Measurements from ENCODE around the gene LRRC32. TPM values are rescaled to one million over a fixed set of nuclear protein-coding genes. Genes with fewer than 3 reads are reported as not detected.
A peak's percentile ranks its signal among the peaks of the same experiment; 100 is the strongest.

LRRC32 gene
- total and polyA plus RNA-seq, 4 experiments from 2014 or later, result 0.38 to 0.56 (median 0.53) TPM; not detected in 1

- ChIA-PET POLR2A (ENCODE audit: partially characterized antibody) (no interaction called here), CTCF (ENCODE audit: partially characterized antibody) (no interaction called here)
- Mint-ChIP-seq H3K4me3 (no peak overlapping the region), H3K27ac (peak overlapping the region in 1 of 7 donors; percentile 5), H3K36me3 (no peaks in the 10 kb centered on the region), H3K27me3 (peaks cover 5 to 14% of the 10 kb centered on the region in 2 donors), H3K9me3 (no peaks in the 10 kb centered on the region), H3K4me1 (peaks cover 0 to 4% (median 0%) of the 10 kb centered on the region in 4 donors)
- intact Hi-C loops (cut with micrococcal nuclease), result no loop called here
- no peak for DNase-seq
- Histone ChIP-seq H3K9me3 (ENCODE audit: control insufficient read depth in 1 of 2, low read length in 2 of 2) (no peaks in the 10 kb centered on the region), H3K36me3 (ENCODE audit: insufficient read depth, low read length) (no peaks in the 10 kb centered on the region), H3K27ac (ENCODE audit: low read depth, low read length) (no peak overlapping the region), H3K27me3 (ENCODE audit: insufficient read depth, low read length) (no peaks in the 10 kb centered on the region), H3K4me3 (ENCODE audit: low read length in 2 of 2) (no peak overlapping the region), H3K4me1 (ENCODE audit: insufficient read depth, low read length) (no peaks in the 10 kb centered on the region)
Measured at GRCh38 chr11:76692956-76693355, 22.4 kb upstream of the LRRC32 start.

GRCh38 chr11:76691655-76692054, 21.1 kb upstream of the LRRC32 start:
- H3K27ac Mint-ChIP-seq, result peak overlapping the region in 1 of 7 donors; percentile 75
- POLR2A ChIA-PET (ENCODE audit: partially characterized antibody), result no interaction called here
- H3K4me1 Mint-ChIP-seq, result peaks cover 0 to 7% (median 2%) of the 10 kb centered on the region in 4 donors
- intact Hi-C loops (cut with micrococcal nuclease), result no loop called here
- Histone ChIP-seq H3K4me1 (ENCODE audit: insufficient read depth, low read length) (peaks cover 4% of the 10 kb centered on the region), H3K9me3 (ENCODE audit: control insufficient read depth in 1 of 2, low read length in 2 of 2) (no peaks in the 10 kb centered on the region), H3K36me3 (ENCODE audit: insufficient read depth, low read length) (no peaks in the 10 kb centered on the region), H3K27ac (ENCODE audit: low read depth, low read length) (no peak overlapping the region), H3K4me3 (ENCODE audit: low read length in 2 of 2) (no peak overlapping the region), H3K27me3 (ENCODE audit: insufficient read depth, low read length) (no peaks in the 10 kb centered on the region)
- no peak overlapping the region for H3K4me3 Mint-ChIP-seq
- H3K9me3 Mint-ChIP-seq, result no peaks in the 10 kb centered on the region
- CTCF ChIA-PET (ENCODE audit: partially characterized antibody), result interaction anchor here (0.9 kb wide), 1 partner anchor 30 kb away, joined by 4 read pairs; no protein-coding TSS in a partner anchor
- H3K36me3 Mint-ChIP-seq, result no peaks in the 10 kb centered on the region
- no peak for DNase-seq
- H3K27me3 Mint-ChIP-seq, result peaks cover 5 to 14% of the 10 kb centered on the region in 2 donors

GRCh38 chr11:76690736-76691135, 20.2 kb upstream of the LRRC32 start:
- intact Hi-C loops (cut with micrococcal nuclease), result no loop called here
- no peak overlapping the region for H3K4me3 Mint-ChIP-seq
- peaks cover 9% of the 10 kb centered on the region for H3K4me1 ChIP-seq (ENCODE audit: insufficient read depth, low read length)
- DNase-seq, result no peak
- no peaks in the 10 kb centered on the region for H3K36me3 Mint-ChIP-seq
- ChIA-PET POLR2A (ENCODE audit: partially characterized antibody) (no interaction called here), CTCF (ENCODE audit: partially characterized antibody) (interaction anchor here (1.0 kb wide), 1 partner anchor 10 kb away, joined by 3 read pairs; no protein-coding TSS in a partner anchor)
- H3K27ac ChIP-seq (ENCODE audit: low read depth, low read length), result no peak overlapping the region
- no peak overlapping the region for H3K27ac Mint-ChIP-seq
- no peaks in the 10 kb centered on the region for H3K9me3 ChIP-seq (ENCODE audit: control insufficient read depth in 1 of 2, low read length in 2 of 2)
- H3K27me3 Mint-ChIP-seq, result peaks cover 5 to 13% of the 10 kb centered on the region in 2 donors
- peaks cover 0 to 13% (median 8%) of the 10 kb centered on the region in 4 donors for H3K4me1 Mint-ChIP-seq
- H3K27me3 ChIP-seq (ENCODE audit: insufficient read depth, low read length), result no peaks in the 10 kb centered on the region
- H3K4me3 ChIP-seq (ENCODE audit: low read length in 2 of 2), result no peak overlapping the region
- no peaks in the 10 kb centered on the region for H3K36me3 ChIP-seq (ENCODE audit: insufficient read depth, low read length)
- H3K9me3 Mint-ChIP-seq, result no peaks in the 10 kb centered on the region

GRCh38 chr11:76689313-76690260, 19.0 kb upstream of the LRRC32 start:
- Mint-ChIP-seq H3K4me3 (peak overlapping the region in 1 of 8 donors; percentile 29), H3K4me1 (peaks cover 0 to 11% (median 8%) of the 10 kb centered on the region in 4 donors), H3K36me3 (no peaks in the 10 kb centered on the region), H3K27ac (peak overlapping the region in 1 of 7 donors; percentile 42), H3K9me3 (no peaks in the 10 kb centered on the region), H3K27me3 (peaks cover 5 to 12% of the 10 kb centered on the region in 2 donors)
- no peaks in the 10 kb centered on the region for H3K27me3 ChIP-seq (ENCODE audit: insufficient read depth, low read length)
- DNase-seq, result no peak
- H3K36me3 ChIP-seq (ENCODE audit: insufficient read depth, low read length), result no peaks in the 10 kb centered on the region
- H3K27ac ChIP-seq (ENCODE audit: low read depth, low read length), result no peak overlapping the region
- no peak overlapping the region for H3K4me3 ChIP-seq (ENCODE audit: low read length in 2 of 2)
- ChIA-PET CTCF (ENCODE audit: partially characterized antibody) (interaction anchor here (1.0 kb wide), 1 partner anchor 9 kb away, joined by 3 read pairs; no protein-coding TSS in a partner anchor), POLR2A (ENCODE audit: partially characterized antibody) (no interaction called here)
- H3K9me3 ChIP-seq (ENCODE audit: control insufficient read depth in 1 of 2, low read length in 2 of 2), result no peaks in the 10 kb centered on the region
- peaks cover 9% of the 10 kb centered on the region for H3K4me1 ChIP-seq (ENCODE audit: insufficient read depth, low read length)
- intact Hi-C loops (cut with micrococcal nuclease), result loop anchor here (10.0 kb wide), 1 partner anchor 795 kb away; no protein-coding TSS in a partner anchor

GRCh38 chr11:76688146-76688545, 17.6 kb upstream of the LRRC32 start:
- Histone ChIP-seq H3K36me3 (ENCODE audit: insufficient read depth, low read length) (no peaks in the 10 kb centered on the region), H3K27ac (ENCODE audit: low read depth, low read length) (no peak overlapping the region), H3K27me3 (ENCODE audit: insufficient read depth, low read length) (no peaks in the 10 kb centered on the region), H3K4me3 (ENCODE audit: low read length in 2 of 2) (no peak overlapping the region), H3K4me1 (ENCODE audit: insufficient read depth, low read length) (peaks cover 9% of the 10 kb centered on the region), H3K9me3 (ENCODE audit: control insufficient read depth in 1 of 2, low read length in 2 of 2) (no peaks in the 10 kb centered on the region)
- intact Hi-C loops (cut with micrococcal nuclease), result loop anchor here (10.0 kb wide), 1 partner anchor 793 kb away; no protein-coding TSS in a partner anchor
- Mint-ChIP-seq H3K9me3 (peaks cover 0 to 2% (median 0%) of the 10 kb centered on the region in 8 donors), H3K4me3 (no peak overlapping the region), H3K27me3 (peaks cover 5 to 9% of the 10 kb centered on the region in 2 donors), H3K4me1 (peaks cover 0 to 11% (median 8%) of the 10 kb centered on the region in 4 donors), H3K27ac (no peak overlapping the region), H3K36me3 (no peaks in the 10 kb centered on the region)
- POLR2A ChIA-PET (ENCODE audit: partially characterized antibody), result no interaction called here
- DNase-seq, result no peak
- CTCF ChIA-PET (ENCODE audit: partially characterized antibody), result interaction anchor here (2.5 kb wide), 1 partner anchor 34 kb away, joined by 8 read pairs; no protein-coding TSS in a partner anchor

GRCh38 chr11:76686261-76687079, 15.9 kb upstream of the LRRC32 start:
- peak overlapping the region in 4 of 7 donors; percentile 55 to 86 (median 77) for H3K27ac Mint-ChIP-seq
- Histone ChIP-seq H3K27me3 (ENCODE audit: insufficient read depth, low read length) (no peaks in the 10 kb centered on the region), H3K4me3 (ENCODE audit: low read length in 2 of 2) (no peak overlapping the region), H3K4me1 (ENCODE audit: insufficient read depth, low read length) (peaks cover 9% of the 10 kb centered on the region), H3K27ac (ENCODE audit: low read depth, low read length) (no peak overlapping the region), H3K9me3 (ENCODE audit: control insufficient read depth in 1 of 2, low read length in 2 of 2) (no peaks in the 10 kb centered on the region), H3K36me3 (ENCODE audit: insufficient read depth, low read length) (no peaks in the 10 kb centered on the region)
- no peak for DNase-seq
- H3K36me3 Mint-ChIP-seq, result no peaks in the 10 kb centered on the region
- peaks cover 0 to 2% (median 0%) of the 10 kb centered on the region in 8 donors for H3K9me3 Mint-ChIP-seq
- H3K4me3 Mint-ChIP-seq, result peak overlapping the region in 7 of 8 donors; percentile 40 to 74 (median 68)
- POLR2A ChIA-PET (ENCODE audit: partially characterized antibody), result no interaction called here
- CTCF ChIA-PET (ENCODE audit: partially characterized antibody), result interaction anchor here (0.6 to 2.5 kb wide), 4 partner anchors 9 to 440 kb away, joined by 3 to 8 read pairs (median 5); no protein-coding TSS in a partner anchor
- peaks cover 0 to 11% (median 8%) of the 10 kb centered on the region in 4 donors for H3K4me1 Mint-ChIP-seq
- intact Hi-C loops (cut with micrococcal nuclease), result loop anchor here (10.0 kb wide), 1 partner anchor 792 kb away; no protein-coding TSS in a partner anchor
- peaks cover 5 to 8% of the 10 kb centered on the region in 2 donors for H3K27me3 Mint-ChIP-seq

Data from CD4-positive, alpha-beta memory T cell (primary cell).